CD4-positive, alpha-beta T cell treated with Interleukin-12 subunit alpha and Interleukin-12 subunit beta, for 1 hour (primary cell): ENCODE results near the gene NFIX.
A peak's percentile ranks its signal among the peaks of the same experiment; 100 is the strongest.

Experiments used
- DNase-seq: peaks from one replicate; pipeline ENCODE4 v3.0.0-alpha.2; 2020

The NFIX gene

GRCh38 chr19:13095934-13096927 is 101.0 kb downstream of the NFIX start:
- no peak for DNase-seq

GRCh38 chr19:13097033-13097462 is 101.8 kb downstream of the NFIX start:
- DNase-seq, result no peak

- DNase-seq, result no peak
These were observed 102.4 kb downstream of the NFIX start for GRCh38 chr19:13097463-13098258.

- DNase-seq, result peak; percentile 49
These were observed 103.2 kb downstream of the NFIX start for GRCh38 chr19:13098277-13099072.

GRCh38 chr19:13099073-13099999 is 104.1 kb downstream of the NFIX start:
- DNase-seq, result peak; percentile 85

GRCh38 chr19:13100031-13100588 is 104.8 kb downstream of the NFIX start:
- DNase-seq, result peak; percentile 84

GRCh38 chr19:13100841-13101589 is 105.7 kb downstream of the NFIX start:
- no peak for DNase-seq

GRCh38 chr19:13101590-13102415 is 106.5 kb downstream of the NFIX start:
- DNase-seq, result no peak

- DNase-seq, result no peak
These were observed 107.1 kb downstream of the NFIX start for GRCh38 chr19:13102416-13102665.

GRCh38 chr19:13102666-13103580 is 107.6 kb downstream of the NFIX start, which contains the start of gene LYL1:
LYL1 (minus strand) TSS chr19:13102858; CDS start chr19:13101171, 1,687 bp downstream.
- peak; percentile 48 for DNase-seq

- no peak for DNase-seq
These were observed 108.5 kb downstream of the NFIX start for GRCh38 chr19:13103581-13104359.

- peak; percentile 69 for DNase-seq
These were observed 109.1 kb downstream of the NFIX start for GRCh38 chr19:13104360-13104847.

- no peak for DNase-seq
These were observed 109.8 kb downstream of the NFIX start for GRCh38 chr19:13104848-13105711.

GRCh38 chr19:13109361-13110098 is 114.3 kb downstream of the NFIX start:
- DNase-seq, result no peak

- no peak for DNase-seq
These were observed 114.9 kb downstream of the NFIX start for GRCh38 chr19:13110099-13110610.

- no peak for DNase-seq
These were observed 117.3 kb downstream of the NFIX start for GRCh38 chr19:13112555-13112954.
